ENCODE data around the gene MEGF6.
A peak's percentile ranks its signal among the peaks of the same experiment; 100 is the strongest.

MEGF6 gene

DNA sequence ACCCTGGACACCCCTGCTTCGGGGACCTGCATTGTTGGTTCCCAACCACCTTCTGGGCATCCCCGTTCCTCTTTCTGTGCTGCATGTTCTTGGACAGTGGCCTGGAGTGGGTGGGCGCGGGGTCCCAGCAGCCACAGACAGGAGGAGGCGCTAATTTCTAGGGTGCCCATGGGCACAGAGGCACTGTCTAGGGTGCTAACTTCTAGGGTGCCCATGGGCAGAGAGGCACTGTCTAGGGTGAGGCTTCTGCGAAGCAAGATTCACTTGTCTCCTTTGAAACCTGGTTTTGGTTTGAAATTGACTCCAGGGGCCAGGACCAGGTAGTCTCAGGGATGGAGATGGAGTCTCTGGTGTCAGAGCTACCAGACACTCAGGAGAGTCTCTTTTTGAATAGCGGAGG is 815 bp upstream of the MEGF6 start:
- no peaks in the 10 kb centered on the region for H3K36me3 ChIP-seq (ENCODE audit: control insufficient read depth, insufficient read depth, low read length)
- H3K9me3 ChIP-seq (ENCODE audit: control insufficient read depth, low read length): no peaks in the 10 kb centered on the region
- no peaks in the 10 kb centered on the region for H3K79me2 ChIP-seq
- no peak overlapping the region for H3K9ac ChIP-seq
- H2AFZ ChIP-seq: no peak overlapping the region
- no peak overlapping the region for H3K4me3 ChIP-seq (ENCODE audit: low read depth, low read length)
- no peaks in the 10 kb centered on the region for H3K27me3 ChIP-seq (ENCODE audit: control insufficient read depth, insufficient read depth, low read length)
- no peak for TF ChIP-seq CTCF (IDR thresholded peaks at IDR 0.05)
- H3K27ac ChIP-seq: no peak overlapping the region
- no peak overlapping the region for H3K4me2 ChIP-seq (ENCODE audit: low read length)
- H3K4me1 ChIP-seq: no peaks in the 10 kb centered on the region

- Histone ChIP-seq H3K4me1 (no peaks in the 10 kb centered on the region), H3K27ac (no peak overlapping the region), H3K27me3 (ENCODE audit: control insufficient read depth, insufficient read depth, low read length) (no peaks in the 10 kb centered on the region), H3K4me3 (ENCODE audit: low read depth, low read length) (no peak overlapping the region), H3K4me2 (ENCODE audit: low read length) (peak overlapping the region; percentile 51), H3K9ac (no peak overlapping the region), H2AFZ (no peak overlapping the region), H3K79me2 (no peaks in the 10 kb centered on the region), H3K9me3 (ENCODE audit: control insufficient read depth, low read length) (no peaks in the 10 kb centered on the region), H3K36me3 (ENCODE audit: control insufficient read depth, insufficient read depth, low read length) (no peaks in the 10 kb centered on the region)
- TF ChIP-seq CTCF (IDR thresholded peaks at IDR 0.05): no peak
These were observed 660 bp downstream of the MEGF6 start for GRCh38 chr1:3610527-3611169.

DNA sequence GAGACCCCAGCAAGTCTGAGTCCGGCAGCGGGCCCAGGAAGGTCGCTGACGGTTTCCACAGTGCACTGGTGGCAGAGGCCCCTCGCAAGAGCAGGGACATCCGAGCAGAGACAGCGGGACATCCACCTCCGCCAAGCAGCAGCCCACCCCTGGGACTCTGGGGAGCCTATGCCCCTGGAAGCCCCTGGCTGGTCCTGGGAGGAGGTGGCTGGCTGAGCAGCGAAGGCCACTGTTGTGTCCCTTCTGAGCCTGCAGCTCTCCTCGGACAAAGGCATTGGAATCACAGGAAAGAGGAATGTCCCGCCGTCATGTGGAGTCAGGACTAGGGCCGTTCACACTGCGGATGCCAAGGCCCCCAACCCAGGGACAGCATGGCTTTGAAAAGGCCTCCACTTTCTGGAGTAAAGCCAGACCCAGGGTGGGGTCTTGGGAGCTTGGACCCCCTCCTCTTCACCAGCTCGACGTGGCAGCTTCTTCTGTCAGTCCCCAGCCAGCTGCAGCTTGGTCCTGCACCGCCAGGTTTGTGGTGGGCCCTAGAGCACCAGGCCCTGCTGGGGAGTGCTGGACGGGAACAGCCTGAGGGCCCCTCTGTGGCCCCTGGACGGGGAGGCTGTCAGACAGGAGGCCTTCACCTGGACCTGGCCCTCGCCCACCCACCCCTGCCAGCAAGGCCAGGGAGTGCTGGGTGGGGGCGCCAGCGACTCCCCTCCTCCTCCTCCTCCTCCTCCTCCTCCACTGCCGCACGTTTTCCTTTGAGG is 1.4 kb downstream of the MEGF6 start:
- no peak for TF ChIP-seq CTCF (IDR thresholded peaks at IDR 0.05)
- no peaks in the 10 kb centered on the region for H3K79me2 ChIP-seq
- H3K4me2 ChIP-seq (ENCODE audit: low read length): no peak overlapping the region
- H3K36me3 ChIP-seq (ENCODE audit: control insufficient read depth, insufficient read depth, low read length): no peaks in the 10 kb centered on the region
- H3K9ac ChIP-seq: no peak overlapping the region
- H2AFZ ChIP-seq: no peak overlapping the region
- H3K9me3 ChIP-seq (ENCODE audit: control insufficient read depth, low read length): no peaks in the 10 kb centered on the region
- H3K27me3 ChIP-seq (ENCODE audit: control insufficient read depth, insufficient read depth, low read length): no peaks in the 10 kb centered on the region
- no peak overlapping the region for H3K4me3 ChIP-seq (ENCODE audit: low read depth, low read length)
- no peak overlapping the region for H3K27ac ChIP-seq
- no peaks in the 10 kb centered on the region for H3K4me1 ChIP-seq

DNA sequence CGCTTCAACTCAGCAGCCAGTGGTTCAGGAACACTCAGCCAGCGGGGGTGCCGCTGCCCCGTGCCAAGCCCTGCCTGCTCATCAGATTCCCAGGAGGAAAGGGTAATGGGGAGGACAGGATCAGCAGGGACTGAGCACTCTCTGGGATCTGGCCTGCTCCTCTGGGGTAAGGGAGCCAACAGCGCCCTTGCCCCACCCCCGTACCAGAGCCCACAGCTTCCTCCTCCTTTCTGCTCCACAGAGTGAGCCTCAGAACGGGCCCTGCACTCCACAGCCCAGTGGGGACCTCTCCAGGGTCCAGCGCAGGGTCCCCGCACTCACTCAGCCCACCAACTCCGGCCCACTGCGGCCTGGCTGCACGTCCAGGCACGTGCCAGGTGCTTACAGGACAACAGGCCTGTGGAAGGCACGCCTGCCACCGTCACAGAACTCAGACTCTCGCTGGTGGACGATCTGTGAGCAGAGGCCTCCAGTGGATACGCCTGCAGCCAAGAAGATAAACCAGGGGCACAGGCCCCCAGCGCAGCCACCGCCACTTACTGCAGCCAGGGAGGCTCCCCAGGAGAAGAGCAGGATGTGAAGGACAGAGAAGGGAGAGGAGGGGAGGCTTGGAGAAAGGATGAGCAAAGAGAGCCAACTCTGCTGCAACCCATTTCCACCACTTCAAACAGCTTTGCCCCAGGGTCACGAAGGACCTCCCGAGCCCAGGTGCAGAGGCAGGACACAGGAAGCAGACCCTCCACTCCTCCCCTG is 2.1 kb downstream of the MEGF6 start:
- H3K4me3 ChIP-seq (ENCODE audit: low read depth, low read length): no peak overlapping the region
- H3K27me3 ChIP-seq (ENCODE audit: control insufficient read depth, insufficient read depth, low read length): no peaks in the 10 kb centered on the region
- no peak overlapping the region for H3K4me2 ChIP-seq (ENCODE audit: low read length)
- TF ChIP-seq CTCF (IDR thresholded peaks at IDR 0.05): no peak
- H3K27ac ChIP-seq: no peak overlapping the region
- H3K79me2 ChIP-seq: no peaks in the 10 kb centered on the region
- no peak overlapping the region for H3K9ac ChIP-seq
- H3K4me1 ChIP-seq: no peaks in the 10 kb centered on the region
- no peaks in the 10 kb centered on the region for H3K36me3 ChIP-seq (ENCODE audit: control insufficient read depth, insufficient read depth, low read length)
- H2AFZ ChIP-seq: no peak overlapping the region
- no peaks in the 10 kb centered on the region for H3K9me3 ChIP-seq (ENCODE audit: control insufficient read depth, low read length)

Data from parathyroid adenoma (tissue), 2 donors.